ENCODE results near the gene REG1B.

- TF ChIP-seq EZH2phosphoT487 (IDR thresholded peaks at IDR 0.05; ENCODE audit: low read length) (no peak), EZH2 (optimal IDR thresholded peaks at IDR 0.05; ENCODE audit: low read depth, low read length) (no peak)
- TF ChIP-seq, protein P1, sequence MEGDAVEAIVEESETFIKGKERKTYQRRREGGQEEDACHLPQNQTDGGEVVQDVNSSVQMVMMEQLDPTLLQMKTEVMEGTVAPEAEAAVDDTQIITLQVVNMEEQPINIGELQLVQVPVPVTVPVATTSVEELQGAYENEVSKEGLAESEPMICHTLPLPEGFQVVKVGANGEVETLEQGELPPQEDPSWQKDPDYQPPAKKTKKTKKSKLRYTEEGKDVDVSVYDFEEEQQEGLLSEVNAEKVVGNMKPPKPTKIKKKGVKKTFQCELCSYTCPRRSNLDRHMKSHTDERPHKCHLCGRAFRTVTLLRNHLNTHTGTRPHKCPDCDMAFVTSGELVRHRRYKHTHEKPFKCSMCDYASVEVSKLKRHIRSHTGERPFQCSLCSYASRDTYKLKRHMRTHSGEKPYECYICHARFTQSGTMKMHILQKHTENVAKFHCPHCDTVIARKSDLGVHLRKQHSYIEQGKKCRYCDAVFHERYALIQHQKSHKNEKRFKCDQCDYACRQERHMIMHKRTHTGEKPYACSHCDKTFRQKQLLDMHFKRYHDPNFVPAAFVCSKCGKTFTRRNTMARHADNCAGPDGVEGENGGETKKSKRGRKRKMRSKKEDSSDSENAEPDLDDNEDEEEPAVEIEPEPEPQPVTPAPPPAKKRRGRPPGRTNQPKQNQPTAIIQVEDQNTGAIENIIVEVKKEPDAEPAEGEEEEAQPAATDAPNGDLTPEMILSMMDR (IDR thresholded peaks at IDR 0.05; ENCODE audit: low read length): no peak
These were observed 24.5 kb upstream of the REG1B start for GRCh38 chr2:79112269-79112668.

Measured in MM.1S (cell line).